Neural cell (in vitro differentiated cells): Measurements from ENCODE around the gene GANAB.

ENCODE experiments used
- EP300 ChIP-seq: fragments of 450-650 bp; conservative IDR thresholded peaks from 2 replicates; pipeline ENCODE4 v1.6.1; 2014; ENCODE audit warnings: antibody characterized with exemption, mild to moderate bottlenecking, moderate library complexity; ENCODE audit not compliant: poor library complexity, severe bottlenecking
- EZH2 ChIP-seq: fragments of 200-600, 300-800 bp; shearing (Covaris generic), sonication (generic); IDR thresholded peaks from 2 replicates; pipeline ENCODE4 v1.6.1; 2014; ENCODE audit warnings: antibody characterized with exemption, low read length, borderline replicate concordance, mild to moderate bottlenecking; ENCODE audit not compliant: insufficient read depth, poor library complexity, severe bottlenecking
- MXI1 ChIP-seq: fragments of 450-650 bp; conservative IDR thresholded peaks from 2 replicates; pipeline ENCODE4 v1.6.1; 2014; ENCODE audit warnings: antibody characterized with exemption, mild to moderate bottlenecking; ENCODE audit not compliant: poor library complexity, severe bottlenecking
- SMC3 ChIP-seq: fragments of 450-650 bp; conservative IDR thresholded peaks from 2 replicates; pipeline ENCODE4 v1.6.1; 2014; ENCODE audit warnings: antibody characterized with exemption, mild to moderate bottlenecking, moderate library complexity; ENCODE audit not compliant: poor library complexity
- TAF1 ChIP-seq: IDR thresholded peaks from 2 replicates; pipeline ENCODE4 v1.6.1; 2012; ENCODE audit warnings: low read depth
- TF ChIP-seq, protein P1 (sequence below): fragments of 450-650 bp; IDR thresholded peaks from 2 replicates; pipeline ENCODE4 v1.5.1; 2014; ENCODE audit warnings: antibody characterized with exemption, mild to moderate bottlenecking, moderate library complexity; ENCODE audit not compliant: poor library complexity, severe bottlenecking
- TF ChIP-seq, protein P2 (sequence below): IDR thresholded peaks from 2 replicates; pipeline ENCODE4 v1.6.1; 2012; ENCODE audit warnings: borderline replicate concordance

DNA sequence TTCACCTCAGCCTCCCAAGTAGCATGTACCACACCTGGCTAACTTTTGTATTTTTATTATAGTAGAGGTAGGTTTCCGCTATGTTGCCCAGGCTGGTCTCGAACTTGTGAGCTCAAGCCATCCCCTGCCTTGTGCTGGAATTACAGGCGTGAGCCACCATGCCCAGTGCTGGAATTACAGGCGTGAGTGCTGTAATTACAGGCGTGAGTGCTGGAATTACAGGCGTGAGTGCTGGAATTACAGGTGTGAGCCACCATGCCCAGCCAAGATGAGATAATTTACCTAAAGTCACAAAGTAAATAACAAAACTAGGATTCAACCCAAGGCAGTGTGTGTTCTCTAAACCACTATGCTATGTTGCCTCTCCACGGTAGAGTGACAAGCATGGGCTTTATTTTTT is 36.1 kb upstream of the GANAB start:
- TF ChIP-seq, protein P1, sequence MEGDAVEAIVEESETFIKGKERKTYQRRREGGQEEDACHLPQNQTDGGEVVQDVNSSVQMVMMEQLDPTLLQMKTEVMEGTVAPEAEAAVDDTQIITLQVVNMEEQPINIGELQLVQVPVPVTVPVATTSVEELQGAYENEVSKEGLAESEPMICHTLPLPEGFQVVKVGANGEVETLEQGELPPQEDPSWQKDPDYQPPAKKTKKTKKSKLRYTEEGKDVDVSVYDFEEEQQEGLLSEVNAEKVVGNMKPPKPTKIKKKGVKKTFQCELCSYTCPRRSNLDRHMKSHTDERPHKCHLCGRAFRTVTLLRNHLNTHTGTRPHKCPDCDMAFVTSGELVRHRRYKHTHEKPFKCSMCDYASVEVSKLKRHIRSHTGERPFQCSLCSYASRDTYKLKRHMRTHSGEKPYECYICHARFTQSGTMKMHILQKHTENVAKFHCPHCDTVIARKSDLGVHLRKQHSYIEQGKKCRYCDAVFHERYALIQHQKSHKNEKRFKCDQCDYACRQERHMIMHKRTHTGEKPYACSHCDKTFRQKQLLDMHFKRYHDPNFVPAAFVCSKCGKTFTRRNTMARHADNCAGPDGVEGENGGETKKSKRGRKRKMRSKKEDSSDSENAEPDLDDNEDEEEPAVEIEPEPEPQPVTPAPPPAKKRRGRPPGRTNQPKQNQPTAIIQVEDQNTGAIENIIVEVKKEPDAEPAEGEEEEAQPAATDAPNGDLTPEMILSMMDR: no peak
- TF ChIP-seq EP300: no peak
- no peak for TF ChIP-seq EZH2
- no peak for TF ChIP-seq SMC3
- no peak for TF ChIP-seq MXI1
- no peak for TF ChIP-seq TAF1
- TF ChIP-seq, protein P2, sequence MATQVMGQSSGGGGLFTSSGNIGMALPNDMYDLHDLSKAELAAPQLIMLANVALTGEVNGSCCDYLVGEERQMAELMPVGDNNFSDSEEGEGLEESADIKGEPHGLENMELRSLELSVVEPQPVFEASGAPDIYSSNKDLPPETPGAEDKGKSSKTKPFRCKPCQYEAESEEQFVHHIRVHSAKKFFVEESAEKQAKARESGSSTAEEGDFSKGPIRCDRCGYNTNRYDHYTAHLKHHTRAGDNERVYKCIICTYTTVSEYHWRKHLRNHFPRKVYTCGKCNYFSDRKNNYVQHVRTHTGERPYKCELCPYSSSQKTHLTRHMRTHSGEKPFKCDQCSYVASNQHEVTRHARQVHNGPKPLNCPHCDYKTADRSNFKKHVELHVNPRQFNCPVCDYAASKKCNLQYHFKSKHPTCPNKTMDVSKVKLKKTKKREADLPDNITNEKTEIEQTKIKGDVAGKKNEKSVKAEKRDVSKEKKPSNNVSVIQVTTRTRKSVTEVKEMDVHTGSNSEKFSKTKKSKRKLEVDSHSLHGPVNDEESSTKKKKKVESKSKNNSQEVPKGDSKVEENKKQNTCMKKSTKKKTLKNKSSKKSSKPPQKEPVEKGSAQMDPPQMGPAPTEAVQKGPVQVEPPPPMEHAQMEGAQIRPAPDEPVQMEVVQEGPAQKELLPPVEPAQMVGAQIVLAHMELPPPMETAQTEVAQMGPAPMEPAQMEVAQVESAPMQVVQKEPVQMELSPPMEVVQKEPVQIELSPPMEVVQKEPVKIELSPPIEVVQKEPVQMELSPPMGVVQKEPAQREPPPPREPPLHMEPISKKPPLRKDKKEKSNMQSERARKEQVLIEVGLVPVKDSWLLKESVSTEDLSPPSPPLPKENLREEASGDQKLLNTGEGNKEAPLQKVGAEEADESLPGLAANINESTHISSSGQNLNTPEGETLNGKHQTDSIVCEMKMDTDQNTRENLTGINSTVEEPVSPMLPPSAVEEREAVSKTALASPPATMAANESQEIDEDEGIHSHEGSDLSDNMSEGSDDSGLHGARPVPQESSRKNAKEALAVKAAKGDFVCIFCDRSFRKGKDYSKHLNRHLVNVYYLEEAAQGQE: no peak
